ENCODE results near the gene HSPA12B. TPM values are rescaled to one million over a fixed set of nuclear protein-coding genes. Genes with fewer than 3 reads are reported as not detected.
A peak's percentile ranks its signal among the peaks of the same experiment; 100 is the strongest.

Gene HSPA12B
- total and polyA plus RNA-seq, 2 of the 13 experiments (the other 11 are each of a cell fraction or from before 2014, with no cell fraction given) = 0.01 TPM; not detected in 1

DNA sequence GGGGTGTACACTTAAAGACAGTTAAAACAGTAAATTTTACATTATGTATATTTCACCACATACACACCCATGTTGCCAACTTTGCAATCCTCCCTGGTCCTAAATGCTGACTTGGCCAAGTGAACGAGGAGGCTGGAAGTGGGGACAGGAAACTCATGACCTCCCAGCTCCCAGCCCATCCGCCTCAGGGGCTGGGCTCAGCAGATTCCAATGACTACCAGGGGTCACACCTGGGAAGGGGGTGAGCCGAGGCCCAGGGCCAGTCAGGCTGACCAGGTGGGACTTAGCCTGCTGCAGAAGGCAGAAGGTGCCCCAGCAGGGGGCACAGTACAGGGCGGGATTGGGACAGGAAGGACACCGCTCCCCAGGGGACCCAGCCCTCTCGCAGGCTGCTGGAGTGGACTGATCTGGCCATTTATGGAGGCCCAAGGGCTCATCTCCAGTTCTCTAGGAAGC, 22.4 kb upstream of the HSPA12B start (continued):
- TF ChIP-seq ZNF609 (CRISPR knock-in tag; IDR thresholded peaks at IDR 0.05; ENCODE audit: borderline replicate concordance) (0 out of 2 replicates have a peak, but pooled peaks have one; percentile 12), PAF1 (CRISPR knock-in tag; IDR thresholded peaks at IDR 0.05) (no peak), ZNF687 (CRISPR knock-in tag; IDR thresholded peaks at IDR 0.05) (no peak), ARHGAP35 (CRISPR knock-in tag; IDR thresholded peaks at IDR 0.05; ENCODE audit: borderline replicate concordance) (no peak), ZNF263 (CRISPR knock-in tag; IDR thresholded peaks at IDR 0.05) (no peak), CHCHD3 (CRISPR knock-in tag; IDR thresholded peaks at IDR 0.05) (no peak), RBM39 (IDR thresholded peaks at IDR 0.05; ENCODE audit: low read depth, low read length, poor library complexity, severe bottlenecking) (no peak), FOSL2 (CRISPR knock-in tag; IDR thresholded peaks at IDR 0.05) (no peak), ZNF616 (CRISPR knock-in tag; IDR thresholded peaks at IDR 0.05; ENCODE audit: low read depth) (no peak), JUND (CRISPR knock-in tag; IDR thresholded peaks at IDR 0.05) (no peak), KDM2A (CRISPR knock-in tag; IDR thresholded peaks at IDR 0.05; ENCODE audit: borderline replicate concordance, low read depth) (no peak), TCF7 (IDR thresholded peaks at IDR 0.05; ENCODE audit: low read depth) (no peak), ZBTB46 (CRISPR knock-in tag; IDR thresholded peaks at IDR 0.05; ENCODE audit: borderline replicate concordance) (no peak), CENPT (CRISPR knock-in tag; IDR thresholded peaks at IDR 0.05; ENCODE audit: low read depth) (no peak), ISX (CRISPR knock-in tag; conservative IDR thresholded peaks at IDR 0.05) (no peak)
- TF ChIP-seq, protein P1, sequence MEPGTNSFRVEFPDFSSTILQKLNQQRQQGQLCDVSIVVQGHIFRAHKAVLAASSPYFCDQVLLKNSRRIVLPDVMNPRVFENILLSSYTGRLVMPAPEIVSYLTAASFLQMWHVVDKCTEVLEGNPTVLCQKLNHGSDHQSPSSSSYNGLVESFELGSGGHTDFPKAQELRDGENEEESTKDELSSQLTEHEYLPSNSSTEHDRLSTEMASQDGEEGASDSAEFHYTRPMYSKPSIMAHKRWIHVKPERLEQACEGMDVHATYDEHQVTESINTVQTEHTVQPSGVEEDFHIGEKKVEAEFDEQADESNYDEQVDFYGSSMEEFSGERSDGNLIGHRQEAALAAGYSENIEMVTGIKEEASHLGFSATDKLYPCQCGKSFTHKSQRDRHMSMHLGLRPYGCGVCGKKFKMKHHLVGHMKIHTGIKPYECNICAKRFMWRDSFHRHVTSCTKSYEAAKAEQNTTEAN (CRISPR knock-in tag; conservative IDR thresholded peaks at IDR 0.05) = no peak
- TF ChIP-seq, protein P2, sequence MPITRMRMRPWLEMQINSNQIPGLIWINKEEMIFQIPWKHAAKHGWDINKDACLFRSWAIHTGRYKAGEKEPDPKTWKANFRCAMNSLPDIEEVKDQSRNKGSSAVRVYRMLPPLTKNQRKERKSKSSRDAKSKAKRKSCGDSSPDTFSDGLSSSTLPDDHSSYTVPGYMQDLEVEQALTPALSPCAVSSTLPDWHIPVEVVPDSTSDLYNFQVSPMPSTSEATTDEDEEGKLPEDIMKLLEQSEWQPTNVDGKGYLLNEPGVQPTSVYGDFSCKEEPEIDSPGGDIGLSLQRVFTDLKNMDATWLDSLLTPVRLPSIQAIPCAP (CRISPR knock-in tag; IDR thresholded peaks at IDR 0.05; ENCODE audit: low read depth) = no peak

Measured in HepG2 (cell line).